ENCODE data around the gene BRMS1L. TPM values are rescaled to one million over a fixed set of nuclear protein-coding genes. Genes with fewer than 3 reads are reported as not detected.

The BRMS1L gene
- total and polyA plus RNA-seq, 2 of the 13 experiments (the other 11 are each of a cell fraction or from before 2014, with no cell fraction given), result 21.1 to 23.8 TPM

- TF ChIP-seq ZNF790 (CRISPR knock-in tag; IDR thresholded peaks at IDR 0.05; ENCODE audit: borderline replicate concordance) (no peak), ZNF878 (CRISPR knock-in tag; IDR thresholded peaks at IDR 0.05) (no peak), NFKB2 (CRISPR knock-in tag; IDR thresholded peaks at IDR 0.05; ENCODE audit: borderline replicate concordance) (peak; percentile 27; the same call in 1 of the 2 replicates), ZNF138 (CRISPR knock-in tag; IDR thresholded peaks at IDR 0.05; ENCODE audit: low read depth) (peak; percentile 55; the same call in 1 of the 2 replicates), ATF7-NPFF (CRISPR knock-in tag; IDR thresholded peaks at IDR 0.05; ENCODE audit: low read depth) (peak; percentile 25; the same call in 1 of the 2 replicates)
Measured at GRCh38 chr14:35819591-35820540, 6.3 kb upstream of the BRMS1L start (continued).

DNA sequence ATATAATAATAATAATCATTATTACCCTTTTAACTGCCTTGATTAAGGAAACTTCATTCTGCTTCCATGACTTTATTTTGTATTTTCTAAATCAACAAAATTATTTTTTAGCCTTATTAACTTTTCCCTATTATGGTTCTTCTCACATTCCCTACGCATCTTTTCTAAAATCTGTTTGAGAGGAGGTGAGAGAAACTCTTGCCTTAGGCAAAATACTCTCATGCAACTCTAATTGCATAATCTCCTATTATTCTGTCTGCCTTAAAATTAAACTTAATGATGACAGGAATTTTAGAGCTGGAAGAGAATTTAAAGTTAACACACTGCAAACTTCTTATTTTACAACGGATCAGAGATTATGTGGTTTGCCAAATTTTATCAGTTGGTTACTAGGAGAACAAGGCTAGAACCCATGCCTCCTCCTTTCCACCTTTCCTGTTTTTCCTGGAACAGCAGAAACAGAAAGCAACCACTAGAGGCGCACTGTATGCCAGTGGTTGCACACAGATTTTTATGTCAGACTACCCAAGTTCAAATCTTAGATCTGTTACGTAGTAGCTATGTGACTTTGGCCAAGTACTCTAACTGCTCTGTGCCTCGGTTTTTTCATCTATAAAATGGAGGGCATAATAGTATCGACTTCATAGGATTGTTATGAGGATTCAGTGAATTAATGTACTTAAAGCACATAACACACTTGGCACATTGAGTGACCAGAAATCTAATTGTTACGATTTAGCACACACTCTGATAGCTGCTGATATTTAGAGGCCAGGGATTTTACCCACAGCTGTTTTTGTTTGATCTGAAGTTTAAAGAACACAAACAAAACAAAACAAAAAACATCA is 4.3 kb upstream of the BRMS1L start:
- WGBS (ENCODE audit: low lambda C conversion rate), result 5% methylated on average over 7 of the region's 7 CpGs
- TF ChIP-seq SALL1 (CRISPR knock-in tag; IDR thresholded peaks at IDR 0.05) (no peak), JDP2 (CRISPR knock-in tag; IDR thresholded peaks at IDR 0.05; ENCODE audit: borderline replicate concordance) (no peak), NRL (CRISPR knock-in tag; IDR thresholded peaks at IDR 0.05; ENCODE audit: borderline replicate concordance) (no peak), MXD4 (CRISPR knock-in tag; IDR thresholded peaks at IDR 0.05) (no peak; the same call in 1 of the 2 replicates), ZNF33A (CRISPR knock-in tag; IDR thresholded peaks at IDR 0.05; ENCODE audit: borderline replicate concordance) (no peak), IRX3 (CRISPR knock-in tag; IDR thresholded peaks at IDR 0.05; ENCODE audit: borderline replicate concordance, low read depth) (no peak), MTERF4 (CRISPR knock-in tag; IDR thresholded peaks at IDR 0.05) (no peak)
- TF ChIP-seq, protein P1, sequence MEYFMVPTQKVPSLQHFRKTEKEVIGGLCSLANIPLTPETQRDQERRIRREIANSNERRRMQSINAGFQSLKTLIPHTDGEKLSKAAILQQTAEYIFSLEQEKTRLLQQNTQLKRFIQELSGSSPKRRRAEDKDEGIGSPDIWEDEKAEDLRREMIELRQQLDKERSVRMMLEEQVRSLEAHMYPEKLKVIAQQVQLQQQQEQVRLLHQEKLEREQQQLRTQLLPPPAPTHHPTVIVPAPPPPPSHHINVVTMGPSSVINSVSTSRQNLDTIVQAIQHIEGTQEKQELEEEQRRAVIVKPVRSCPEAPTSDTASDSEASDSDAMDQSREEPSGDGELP (IDR thresholded peaks at IDR 0.05; ENCODE audit: borderline replicate concordance, low read depth), result no peak
- TF ChIP-seq, protein P2, sequence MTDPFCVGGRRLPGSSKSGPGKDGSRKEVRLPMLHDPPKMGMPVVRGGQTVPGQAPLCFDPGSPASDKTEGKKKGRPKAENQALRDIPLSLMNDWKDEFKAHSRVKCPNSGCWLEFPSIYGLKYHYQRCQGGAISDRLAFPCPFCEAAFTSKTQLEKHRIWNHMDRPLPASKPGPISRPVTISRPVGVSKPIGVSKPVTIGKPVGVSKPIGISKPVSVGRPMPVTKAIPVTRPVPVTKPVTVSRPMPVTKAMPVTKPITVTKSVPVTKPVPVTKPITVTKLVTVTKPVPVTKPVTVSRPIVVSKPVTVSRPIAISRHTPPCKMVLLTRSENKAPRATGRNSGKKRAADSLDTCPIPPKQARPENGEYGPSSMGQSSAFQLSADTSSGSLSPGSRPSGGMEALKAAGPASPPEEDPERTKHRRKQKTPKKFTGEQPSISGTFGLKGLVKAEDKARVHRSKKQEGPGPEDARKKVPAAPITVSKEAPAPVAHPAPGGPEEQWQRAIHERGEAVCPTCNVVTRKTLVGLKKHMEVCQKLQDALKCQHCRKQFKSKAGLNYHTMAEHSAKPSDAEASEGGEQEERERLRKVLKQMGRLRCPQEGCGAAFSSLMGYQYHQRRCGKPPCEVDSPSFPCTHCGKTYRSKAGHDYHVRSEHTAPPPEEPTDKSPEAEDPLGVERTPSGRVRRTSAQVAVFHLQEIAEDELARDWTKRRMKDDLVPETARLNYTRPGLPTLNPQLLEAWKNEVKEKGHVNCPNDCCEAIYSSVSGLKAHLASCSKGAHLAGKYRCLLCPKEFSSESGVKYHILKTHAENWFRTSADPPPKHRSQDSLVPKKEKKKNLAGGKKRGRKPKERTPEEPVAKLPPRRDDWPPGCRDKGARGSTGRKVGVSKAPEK (CRISPR knock-in tag; IDR thresholded peaks at IDR 0.05; ENCODE audit: borderline replicate concordance), result no peak

More for the DNA sequence above, 4.3 kb upstream of the BRMS1L start:
- Histone ChIP-seq H3K9ac (ENCODE audit: insufficient read depth, low read depth, low read length) (peak overlapping the region; percentile 21), H3K27me3 (ENCODE audit: control insufficient read depth in 1 of 2, insufficient read depth in 2 of 2, low read length in 2 of 2) (no peaks in the 10 kb centered on the region; a peak in 1 of 5 replicates), H3K27ac (ENCODE audit: extremely low read length, insufficient read depth, low read length) (no peak overlapping the region), H3K9me3 (ENCODE audit: low read length) (no peaks in the 10 kb centered on the region), H3K4me2 (ENCODE audit: low read depth, low read length) (peak overlapping the region; percentile 63), H3K4me3 (replicated peaks in 1 of 3; ENCODE audit: insufficient read depth in 1 of 3, low read depth in 2 of 3, low read length in 3 of 3) (peak overlapping the region; percentile 3 to 42 (median 24); a peak in 5 of 6 replicates), H4K20me1 (ENCODE audit: insufficient read depth, low read length) (no peaks in the 10 kb centered on the region), H2AFZ (ENCODE audit: low read length) (peak overlapping the region; percentile 77), H3K36me3 (replicated peaks in 1 of 2; ENCODE audit: control insufficient read depth in 1 of 2, insufficient read depth in 2 of 2, low read length in 2 of 2) (no peaks in the 10 kb centered on the region), H3K79me2 (ENCODE audit: insufficient read depth, low read length) (no peaks in the 10 kb centered on the region), H3K4me1 (ENCODE audit: insufficient read depth, low read length) (peaks cover 31% of the 10 kb centered on the region)
- POLR2A ChIA-PET, result interaction anchor here (1.1 kb wide), 1 partner anchor 14 kb away, joined by 3 read pairs; no protein-coding TSS in a partner anchor
- CTCF ChIA-PET (ENCODE audit: low intra/inter-chr PET ratio, low total read pairs), result interaction anchor here (1.2 kb wide), 1 partner anchor 62 kb away, joined by 3 read pairs; no protein-coding TSS in a partner anchor
- ATAC-seq (no peak), DNase-seq (ENCODE audit: low spot score) (peak; percentile 83), FAIRE-seq (peak; percentile 79)
- intact Hi-C loops (cut with micrococcal nuclease; ENCODE audit: unreplicated experiment) (no loop called here), in situ Hi-C loops (cut with HindIII; ENCODE audit: extremely low pct_ligation_motif_present, low pct_unique_long_range_greater_than_20kb) (loop anchor here (25.0 kb wide), 1 partner anchor 684 kb away; no protein-coding TSS in a partner anchor)
- BruUV-seq (replicated peaks), result no TSS peak

Measured in HepG2 (cell line).